Kasumi-1 (cell line): ENCODE measurements around the gene MBLAC2.

Source experiments
- DNase-seq, 2 experiments: peaks; one replicate each; lab custom pipeline; 2025; lab: John Stamatoyannopoulos, UW

MBLAC2 gene

DNA sequence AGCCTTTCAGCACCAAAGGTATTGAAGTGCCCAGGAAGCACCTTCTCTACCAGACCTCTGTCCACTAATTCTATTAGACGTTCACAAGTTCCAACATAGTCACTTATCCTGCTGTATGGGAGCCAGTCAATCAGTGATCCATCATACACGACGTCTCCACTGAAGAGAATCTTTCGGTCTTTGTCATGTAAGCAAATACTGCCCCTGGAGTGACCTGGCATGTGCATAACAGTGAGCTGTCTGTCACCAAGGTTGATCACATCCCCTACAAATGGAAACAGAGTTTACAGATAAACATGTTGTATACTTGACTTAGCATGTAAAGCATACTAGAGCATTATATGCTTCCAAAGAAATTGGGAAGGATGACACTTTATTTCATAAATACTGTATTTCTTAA, 13.3 kb downstream of the MBLAC2 start:
- no peak for DNase-seq

DNA sequence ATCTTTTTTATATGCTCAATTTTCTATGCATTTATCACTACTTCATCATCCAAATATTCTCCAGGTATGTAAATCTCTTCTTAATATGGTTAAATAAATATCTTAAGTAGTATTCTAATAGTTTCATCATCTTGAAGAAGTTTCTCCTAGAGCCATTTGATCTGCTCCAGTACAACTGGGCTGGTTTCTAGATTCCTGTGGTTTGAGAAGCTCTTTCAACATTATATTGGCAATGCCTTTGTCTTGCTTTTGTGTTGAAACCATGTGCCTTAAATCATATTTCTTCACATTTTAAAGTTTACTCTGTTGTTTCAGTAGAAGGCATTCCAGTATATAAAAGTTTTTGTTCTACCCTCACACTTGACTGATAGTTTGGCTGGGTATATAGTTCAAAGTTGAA, 27.6 kb downstream of the MBLAC2 start:
- DNase-seq: no peak

DNA sequence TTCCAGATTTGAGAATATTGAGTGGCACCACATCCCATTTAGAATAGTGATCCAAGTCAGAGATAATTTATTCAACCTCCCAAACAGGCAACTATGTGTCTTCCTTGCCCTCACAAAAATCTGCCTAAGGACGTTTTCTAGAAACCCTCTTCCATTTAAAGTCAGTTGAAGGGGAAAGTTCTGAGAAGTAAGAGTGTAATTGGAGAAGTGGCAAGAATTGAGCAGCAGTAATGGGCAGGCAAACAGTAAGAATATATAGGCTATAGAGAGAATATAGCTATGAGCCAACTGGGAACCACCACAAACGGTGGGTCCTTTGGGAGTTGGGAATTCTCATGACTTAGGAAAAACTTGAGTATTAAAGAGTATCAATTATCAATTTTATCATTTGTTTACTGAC, 33.9 kb downstream of the MBLAC2 start:
- DNase-seq: peak in 1 of 2 experiments; percentile 27

DNA sequence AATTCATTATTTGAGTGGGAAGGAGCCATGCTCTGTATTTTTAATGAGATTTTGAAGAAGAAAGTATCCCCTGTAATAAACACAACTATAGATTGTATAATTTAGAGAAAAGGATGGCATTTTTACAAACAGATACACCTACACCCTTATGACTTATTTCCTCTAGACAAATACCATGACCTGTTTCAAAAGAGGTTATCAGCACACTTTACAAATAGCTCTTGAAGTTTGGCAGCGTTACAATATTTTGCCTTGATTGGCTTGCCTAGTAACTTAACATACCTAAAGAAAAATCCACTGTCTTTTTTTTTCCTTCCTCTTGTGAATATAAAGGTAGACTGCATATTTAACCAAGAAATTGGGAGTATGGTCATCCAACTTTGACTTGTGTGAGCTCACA, 36.5 kb downstream of the MBLAC2 start:
- DNase-seq: no peak

DNA sequence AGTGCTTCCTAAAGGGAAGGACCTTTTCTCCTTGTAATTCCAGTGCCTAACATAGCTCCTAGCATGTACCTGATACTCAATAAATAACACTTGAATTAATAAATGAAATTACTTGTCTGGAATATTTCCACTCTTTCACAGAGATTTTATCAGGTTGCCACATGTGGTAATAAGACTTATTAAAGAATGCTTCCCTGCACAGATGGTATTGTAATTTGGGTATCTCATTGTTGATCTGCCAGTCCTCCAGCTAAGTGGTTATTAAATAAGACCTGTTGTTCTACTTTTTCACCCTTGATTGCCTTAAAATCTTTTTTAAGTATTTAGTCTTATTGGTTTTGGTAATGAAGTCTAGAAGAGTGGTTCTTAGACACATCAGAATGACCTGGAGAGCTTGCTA, 36.9 kb downstream of the MBLAC2 start:
- DNase-seq: no peak

DNA sequence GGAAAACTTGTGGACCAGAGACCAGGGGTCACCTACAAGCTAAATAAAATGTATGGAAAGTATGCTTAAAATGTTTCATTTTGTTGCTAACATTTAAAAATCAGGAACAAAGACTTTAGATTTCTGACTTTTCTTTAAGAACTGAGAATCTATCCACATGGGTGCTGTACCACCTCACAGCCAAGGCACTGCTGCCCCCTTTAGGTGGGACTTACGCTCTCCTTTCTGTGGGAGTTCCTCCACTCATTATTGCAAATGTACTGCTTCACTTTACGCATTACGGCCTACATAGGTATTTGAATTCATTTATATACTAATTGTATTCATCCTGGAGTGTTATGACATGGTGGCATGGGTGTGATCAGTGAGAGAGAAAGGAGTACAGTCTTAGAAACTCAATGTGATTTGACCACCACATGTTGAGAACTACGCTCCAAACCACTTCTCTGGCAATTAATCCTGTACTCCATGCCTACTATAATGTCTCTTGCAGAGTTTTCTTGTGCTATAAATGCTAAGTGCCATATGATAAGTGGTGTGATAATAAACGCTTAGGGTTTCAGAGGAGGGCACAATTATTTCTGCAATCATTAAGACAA, 40.4 kb downstream of the MBLAC2 start:
- peak; percentile 59 to 73 for DNase-seq

DNA sequence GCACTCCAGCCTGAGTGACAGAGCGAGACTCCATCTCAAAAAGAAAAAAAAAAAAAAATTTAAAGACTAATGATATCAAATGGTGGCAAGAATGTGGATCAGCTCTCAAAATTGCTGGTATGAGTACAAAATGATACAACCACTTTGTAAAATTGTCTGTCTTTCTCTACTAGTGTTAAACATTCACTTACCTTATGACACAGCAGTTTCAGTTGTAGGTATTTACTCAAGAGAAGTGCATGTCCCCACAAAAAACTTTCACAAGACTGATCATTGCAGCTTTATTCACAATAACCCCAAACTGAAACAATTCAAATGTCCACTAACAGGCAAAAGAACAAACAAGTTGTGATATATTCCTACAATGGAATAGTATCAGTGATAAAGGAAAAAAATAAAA, 50.3 kb downstream of the MBLAC2 start:
- DNase-seq: no peak

DNA sequence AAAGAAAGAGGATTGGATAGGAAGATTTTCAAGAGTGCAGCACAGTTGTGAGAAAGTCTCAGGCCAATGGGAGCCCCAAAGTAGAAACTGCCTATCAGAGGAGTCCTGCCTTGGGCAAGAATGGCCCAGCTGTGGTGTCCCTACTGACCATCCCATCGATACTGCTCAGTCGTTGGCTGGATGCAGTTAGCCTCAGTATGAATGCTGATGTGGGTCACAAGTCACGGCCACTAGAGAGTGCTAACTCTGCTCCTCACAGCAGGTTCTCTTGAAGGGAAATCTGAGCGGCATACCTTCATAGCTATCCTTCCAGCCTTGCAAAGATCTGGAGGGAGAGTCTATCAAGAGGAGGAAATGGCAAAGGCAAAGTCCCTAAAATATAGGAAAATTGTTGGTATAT, 53.4 kb downstream of the MBLAC2 start:
- DNase-seq: peak; percentile 12 to 17

DNA sequence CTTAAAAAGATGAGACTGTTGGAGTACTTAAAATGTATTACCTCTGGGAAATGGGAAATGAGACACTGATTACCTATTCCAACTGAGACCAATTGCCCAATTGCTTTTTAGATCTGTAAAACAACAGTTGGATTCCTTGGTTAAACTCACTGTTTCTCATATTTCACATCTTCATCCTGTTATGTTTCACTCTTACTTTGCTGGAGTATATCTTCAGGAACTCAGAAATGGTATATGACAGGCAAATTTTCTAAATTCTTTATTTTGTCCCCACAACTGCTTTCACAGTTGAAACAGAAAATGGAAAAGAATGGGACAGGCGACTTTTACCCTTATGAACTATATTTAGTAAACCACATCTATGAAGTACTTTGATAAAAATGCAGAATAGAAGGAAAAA, 56.4 kb downstream of the MBLAC2 start:
- no peak for DNase-seq

DNA sequence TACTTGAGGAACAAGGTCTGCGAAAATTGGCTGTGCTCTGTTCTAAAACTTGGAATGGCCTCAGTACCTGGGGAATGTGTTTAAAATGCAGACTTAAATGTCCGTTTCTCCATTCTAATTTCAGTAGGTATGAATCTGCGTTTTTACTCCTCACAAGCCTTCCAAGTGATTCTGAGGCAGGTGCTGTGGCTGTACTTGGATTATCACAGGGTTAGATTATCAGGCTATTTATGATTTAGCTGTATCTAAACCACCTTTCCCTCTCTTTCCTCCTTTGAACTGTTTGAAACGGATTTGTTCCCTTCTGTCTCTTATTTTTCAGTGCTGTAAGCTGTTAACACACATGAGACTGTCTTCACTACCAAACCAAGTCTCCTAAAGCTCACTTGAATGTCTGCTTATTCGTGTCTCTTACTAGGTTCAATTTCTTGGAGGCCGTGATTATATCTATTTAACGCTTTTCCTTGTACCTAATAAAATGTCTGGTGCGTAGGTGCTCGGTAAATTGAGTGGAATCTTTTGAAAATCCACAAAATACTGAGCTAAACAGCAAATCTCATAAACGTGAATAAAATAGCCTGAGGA, 64.3 kb downstream of the MBLAC2 start:
- DNase-seq: peak; percentile 49 to 56

DNA sequence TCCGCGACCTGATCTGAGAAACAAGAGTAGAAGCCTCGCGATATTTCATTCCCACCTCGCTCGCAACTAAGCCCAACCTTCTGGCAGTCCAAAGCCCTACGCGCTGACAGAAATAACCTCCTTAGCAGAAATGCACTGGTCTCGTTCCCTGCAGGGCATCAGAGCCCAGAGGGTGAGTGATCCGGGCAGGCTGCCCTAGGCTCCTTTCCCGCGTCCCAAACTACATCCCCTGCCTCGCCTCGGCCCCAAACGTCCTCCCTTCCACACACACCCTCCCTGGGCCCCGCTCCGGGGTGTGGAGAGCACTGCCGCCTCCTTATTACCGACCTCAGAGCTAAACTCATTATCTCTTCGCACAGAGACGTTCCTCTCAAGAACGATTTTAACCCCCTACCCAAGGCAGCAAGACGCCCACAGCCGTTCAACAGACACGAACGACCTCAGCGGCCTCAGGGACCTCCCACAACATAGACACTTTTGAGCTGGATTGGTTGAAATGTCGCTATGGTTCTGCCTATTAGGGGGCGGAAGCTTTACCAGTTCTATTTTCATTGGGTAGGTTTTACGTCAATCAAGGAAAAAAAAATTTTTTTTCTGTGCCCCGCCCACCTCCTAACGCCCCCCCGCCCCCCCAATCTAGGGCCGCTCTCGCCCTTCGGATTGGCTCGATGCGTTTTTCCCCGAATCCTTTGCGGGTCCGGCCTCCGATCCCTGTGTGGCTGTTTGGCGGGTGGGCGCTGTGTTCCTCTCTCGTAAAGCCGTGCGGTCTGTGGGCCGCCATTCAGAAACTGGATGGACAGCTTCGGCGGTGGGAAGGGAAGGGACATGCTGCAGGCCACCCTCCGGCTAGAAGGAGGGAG, 65.0 kb downstream of the MBLAC2 start, which contains the start of gene CETN3:
Gene CETN3 (minus strand): TSS at position 439 of the 860 bp plus-strand sequence. CDS start 95 bp downstream, at position 344.
- peak; percentile 99 for DNase-seq

DNA sequence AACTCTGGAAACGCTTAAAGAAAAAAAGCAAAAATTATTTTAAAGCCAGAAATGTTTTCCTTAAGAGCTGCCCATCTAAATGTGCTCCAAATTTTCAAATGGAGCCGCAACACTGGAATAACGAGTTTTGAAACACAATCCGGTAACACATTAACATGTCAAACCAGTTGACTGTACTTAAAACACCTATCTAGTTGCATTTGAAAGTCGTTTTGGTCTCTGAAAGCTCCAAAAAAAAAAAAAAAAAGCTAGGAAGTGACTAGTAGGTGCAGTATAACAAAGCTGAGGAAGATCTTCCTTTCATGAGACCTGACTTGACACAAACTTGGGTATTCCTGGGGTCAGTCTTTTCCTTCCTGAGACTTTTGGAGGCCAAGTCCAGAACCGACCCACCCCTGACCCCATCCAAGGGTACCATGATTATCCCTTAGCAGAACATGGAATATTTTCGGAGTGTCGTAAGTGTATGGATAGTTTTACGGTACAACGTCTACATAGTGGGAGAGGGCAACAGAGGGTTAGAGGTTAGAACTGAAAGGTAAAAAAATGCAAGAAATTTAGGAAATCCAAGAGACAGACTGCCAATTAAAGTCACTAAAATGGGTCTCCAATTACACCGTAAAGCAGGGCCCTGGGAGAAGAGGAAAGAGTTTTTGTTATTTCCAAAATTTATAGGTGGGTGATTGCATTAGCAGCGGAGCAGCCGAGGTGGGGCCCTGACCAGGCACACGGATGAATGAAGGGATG, 65.8 kb downstream of the MBLAC2 start:
- DNase-seq: peak; percentile 49 to 77
